GM21528 (cell line): ENCODE data around the gene FIGNL2.
"Not testable (repeated sequence)": the region's sequence is repeated elsewhere in the genome, so short reads cannot be mapped to it uniquely, and the experiment has no call there.

ENCODE experiments used
- ATAC-seq: cut with Tn5 transposase; IDR thresholded peaks from one replicate; pipeline ENCODE4 v1.9.1; 2021; ENCODE audit warnings: mild to moderate bottlenecking, moderate library complexity; ENCODE audit not compliant: unreplicated experiment, low FRiP score

The FIGNL2 gene

GRCh38 chr12:51819736-51820525 lies 28.6 kb downstream of the FIGNL2 start:
- ATAC-seq = no peak

- no peak for ATAC-seq
These were observed 29.8 kb downstream of the FIGNL2 start for GRCh38 chr12:51818566-51819300.

GRCh38 chr12:51818086-51818485 lies 30.4 kb downstream of the FIGNL2 start:
- no peak for ATAC-seq

GRCh38 chr12:51817027-51817953 lies 31.2 kb downstream of the FIGNL2 start:
- no peak for ATAC-seq

- no peak for ATAC-seq
These were observed 32.9 kb downstream of the FIGNL2 start for GRCh38 chr12:51815571-51815970.

GRCh38 chr12:51814311-51815088 lies 34.0 kb downstream of the FIGNL2 start:
- ATAC-seq = no peak

GRCh38 chr12:51813931-51814310 lies 34.6 kb downstream of the FIGNL2 start:
- no peak for ATAC-seq

GRCh38 chr12:51812871-51813270 lies 35.6 kb downstream of the FIGNL2 start:
- no peak for ATAC-seq

- no peak for ATAC-seq
These were observed 37.0 kb downstream of the FIGNL2 start for GRCh38 chr12:51811203-51812202.

GRCh38 chr12:51809193-51809592 lies 39.3 kb downstream of the FIGNL2 start:
- no peak for ATAC-seq

GRCh38 chr12:51806896-51807295 lies 41.6 kb downstream of the FIGNL2 start:
- ATAC-seq = no peak

GRCh38 chr12:51801027-51801426 lies 47.5 kb downstream of the FIGNL2 start:
- ATAC-seq = no peak

- ATAC-seq = no peak
These were observed 50.0 kb downstream of the FIGNL2 start for GRCh38 chr12:51798501-51798900.

GRCh38 chr12:51798051-51798450 lies 50.5 kb downstream of the FIGNL2 start:
- ATAC-seq = not testable (repeated sequence)

GRCh38 chr12:51797301-51797700 lies 51.2 kb downstream of the FIGNL2 start:
- no peak for ATAC-seq

- no peak for ATAC-seq
These were observed 55.3 kb downstream of the FIGNL2 start for GRCh38 chr12:51793201-51793600.

GRCh38 chr12:51792417-51792816 lies 56.1 kb downstream of the FIGNL2 start:
- no peak for ATAC-seq

GRCh38 chr12:51788876-51789275 lies 59.6 kb downstream of the FIGNL2 start:
- ATAC-seq = no peak

GRCh38 chr12:51785906-51786305 lies 62.6 kb downstream of the FIGNL2 start:
- no peak for ATAC-seq
